ENCODE results near the gene NFYA. TPM values are rescaled to one million over a fixed set of nuclear protein-coding genes. Genes with fewer than 3 reads are reported as not detected.

Gene NFYA
- total RNA-seq, 1 experiment from 2014 or later: 10.6 TPM

- DNase-seq (ENCODE audit: low read depth, low spot score): no peak
- in situ Hi-C loops (cut with HindIII; ENCODE audit: low pct_unique_long_range_greater_than_20kb, low sequenced_read_pairs): no loop called here
Measured at GRCh38 chr6:41135062-41135832, 62.5 kb downstream of the NFYA start.

DNA sequence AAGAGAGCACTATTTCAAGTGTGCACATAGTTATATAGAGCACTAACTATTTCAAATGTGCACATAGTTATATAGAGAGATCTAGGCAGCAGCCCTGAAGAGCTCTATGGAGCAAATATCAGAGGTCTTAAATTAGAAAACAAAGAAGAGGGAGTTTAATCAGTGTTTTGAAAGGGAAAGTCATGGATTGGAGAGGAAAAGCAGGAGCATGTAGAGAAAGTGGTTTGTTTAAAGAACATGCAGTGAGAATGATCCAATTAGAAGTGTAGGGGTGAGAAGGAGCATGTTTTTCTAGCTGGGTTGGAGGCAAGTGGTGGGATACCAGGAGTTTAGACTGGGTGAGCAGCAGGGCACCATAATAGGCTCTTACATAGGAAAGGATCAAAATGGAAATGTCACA, 64.1 kb downstream of the NFYA start:
- DNase-seq (ENCODE audit: low read depth, low spot score): no peak
- in situ Hi-C loops (cut with HindIII; ENCODE audit: low pct_unique_long_range_greater_than_20kb, low sequenced_read_pairs): no loop called here

GRCh38 chr6:41147917-41148316, 75.1 kb downstream of the NFYA start:
- in situ Hi-C loops (cut with HindIII; ENCODE audit: low pct_unique_long_range_greater_than_20kb, low sequenced_read_pairs): no loop called here
- DNase-seq (ENCODE audit: low read depth, low spot score): no peak

Other genes with a start within 250 kb of the NFYA start
- 0.08 and 0.16 TPM in 2 replicates for gene UNC5CL, start 33.8 kb upstream of the NFYA start, total RNA-seq (2014; rRNA removed; shearing (Covaris generic))
- not detected in 2 replicates for gene TSPO2, start 30.5 kb upstream of the NFYA start, total RNA-seq (2014; rRNA removed; shearing (Covaris generic))
- gene APOBEC2, start 19.8 kb upstream of the NFYA start, total RNA-seq (2014; rRNA removed; shearing (Covaris generic)): not detected in 2 replicates
- gene OARD1, start 618 bp upstream of the NFYA start, total RNA-seq (2014; rRNA removed; shearing (Covaris generic)): 20.2 and 23.4 TPM in 2 replicates
- gene TREML1, start 81.4 kb downstream of the NFYA start, total RNA-seq (2014; rRNA removed; shearing (Covaris generic)): not detected in 2 replicates
- not detected in 2 replicates for gene TREM2, start 90.1 kb downstream of the NFYA start, total RNA-seq (2014; rRNA removed; shearing (Covaris generic))
- gene TREML2, start 128.2 kb downstream of the NFYA start, total RNA-seq (2014; rRNA removed; shearing (Covaris generic)): not detected in 2 replicates
- gene TREML4, start 155.4 kb downstream of the NFYA start, total RNA-seq (2014; rRNA removed; shearing (Covaris generic)): not detected in 2 replicates
- not detected in 2 replicates for gene TREM1, start 213.7 kb downstream of the NFYA start, total RNA-seq (2014; rRNA removed; shearing (Covaris generic))